HG03064 (cell line): ENCODE data around the gene IL7R.
"Not testable (repeated sequence)": the region's sequence is repeated elsewhere in the genome, so short reads cannot be mapped to it uniquely, and the experiment has no call there.

Source experiments
- ATAC-seq: cut with Tn5 transposase; IDR thresholded peaks from one replicate; pipeline ENCODE4 v1.9.1; 2021; ENCODE audit warnings: low read depth; ENCODE audit not compliant: unreplicated experiment

The IL7R gene

DNA sequence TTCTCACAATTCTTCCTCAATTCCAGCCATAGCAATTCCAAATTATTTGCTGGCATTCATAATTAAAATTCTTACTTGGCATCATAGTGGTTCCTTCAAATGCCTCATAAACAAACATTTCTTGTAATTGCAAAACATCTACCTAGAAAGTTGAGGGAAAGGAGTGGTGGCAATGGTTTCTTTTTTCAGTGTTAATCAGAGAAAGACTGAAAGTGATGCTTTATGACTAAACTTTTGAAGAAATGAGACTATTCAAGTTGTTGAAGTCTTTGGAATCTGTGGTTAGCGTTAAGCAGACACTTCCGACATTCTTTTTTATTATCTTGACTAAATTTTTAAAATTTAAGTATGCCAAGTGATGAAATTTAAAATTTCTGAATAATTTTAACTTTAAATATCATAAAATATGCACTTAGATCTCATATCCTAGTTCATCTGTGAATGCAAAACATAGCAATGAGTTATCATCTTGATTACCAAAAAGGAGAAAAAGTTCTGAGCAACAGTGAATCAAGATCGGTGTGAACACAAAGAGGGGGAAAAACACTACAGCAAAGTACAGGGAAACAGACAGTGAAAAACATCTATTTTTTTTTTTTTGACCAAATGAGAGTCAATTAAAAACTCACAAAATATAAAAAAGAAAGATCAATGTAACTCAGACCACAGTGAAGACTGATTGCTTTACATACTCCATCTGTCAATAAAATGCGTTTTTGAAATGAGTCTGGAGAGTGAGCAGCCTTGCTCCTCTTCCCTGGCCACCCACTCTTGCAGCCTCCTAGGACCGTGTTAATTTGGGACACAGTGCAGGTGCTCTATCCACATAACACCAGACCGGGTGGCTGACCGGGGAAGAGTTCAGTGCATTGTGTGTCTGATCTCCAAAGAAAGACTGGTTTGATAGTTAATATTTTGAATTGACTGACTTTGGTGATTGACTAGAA, 20.6 kb upstream of the IL7R start:
- ATAC-seq = no peak

DNA sequence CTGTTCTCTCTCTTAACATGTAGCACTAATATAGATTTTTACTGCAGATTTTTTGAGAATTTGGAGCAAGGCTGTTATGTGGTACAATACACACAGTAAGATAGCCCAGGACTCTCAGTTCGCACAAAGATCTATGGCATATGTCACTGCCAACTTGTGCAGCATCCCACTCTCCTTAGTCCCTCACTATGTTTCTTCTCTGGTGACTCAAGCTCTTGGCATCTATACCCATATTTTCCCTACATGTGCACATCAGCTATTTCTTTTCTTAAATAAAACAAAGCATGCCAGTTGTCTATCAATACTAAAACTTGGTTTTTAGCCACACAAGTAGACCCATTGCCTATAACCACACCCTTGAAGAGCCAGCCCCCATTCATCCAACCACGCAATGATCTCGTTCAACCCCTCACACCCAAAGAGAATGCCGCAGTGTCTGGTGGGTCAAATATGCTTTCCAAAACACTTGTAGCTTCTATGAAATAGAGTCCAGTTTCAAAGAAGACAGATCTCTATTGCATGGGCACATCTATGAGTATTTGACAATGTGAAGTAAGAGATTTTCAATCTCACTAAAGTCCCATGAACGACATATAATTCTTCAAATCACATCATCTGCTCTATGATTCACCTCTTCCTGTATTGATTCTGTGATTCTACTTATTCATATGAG, 18.2 kb upstream of the IL7R start:
- ATAC-seq = no peak

- ATAC-seq = no peak
Measured at GRCh38 chr5:35842856-35843255, 13.8 kb upstream of the IL7R start.

GRCh38 chr5:35845508-35845907, 11.2 kb upstream of the IL7R start:
- ATAC-seq = not testable (repeated sequence)

- ATAC-seq = no peak
Measured at GRCh38 chr5:35847491-35847890, 9.2 kb upstream of the IL7R start.

- ATAC-seq = no peak
Measured at GRCh38 chr5:35847961-35848360, 8.7 kb upstream of the IL7R start.

GRCh38 chr5:35849860-35850259, 6.8 kb upstream of the IL7R start:
- ATAC-seq = no peak

GRCh38 chr5:35850967-35851680, 5.6 kb upstream of the IL7R start:
- no peak for ATAC-seq

GRCh38 chr5:35852084-35852734, 4.5 kb upstream of the IL7R start:
- no peak for ATAC-seq

- ATAC-seq = no peak
Measured at GRCh38 chr5:35852773-35853172, 3.9 kb upstream of the IL7R start.

GRCh38 chr5:35853631-35854030, 3.1 kb upstream of the IL7R start:
- ATAC-seq = no peak

DNA sequence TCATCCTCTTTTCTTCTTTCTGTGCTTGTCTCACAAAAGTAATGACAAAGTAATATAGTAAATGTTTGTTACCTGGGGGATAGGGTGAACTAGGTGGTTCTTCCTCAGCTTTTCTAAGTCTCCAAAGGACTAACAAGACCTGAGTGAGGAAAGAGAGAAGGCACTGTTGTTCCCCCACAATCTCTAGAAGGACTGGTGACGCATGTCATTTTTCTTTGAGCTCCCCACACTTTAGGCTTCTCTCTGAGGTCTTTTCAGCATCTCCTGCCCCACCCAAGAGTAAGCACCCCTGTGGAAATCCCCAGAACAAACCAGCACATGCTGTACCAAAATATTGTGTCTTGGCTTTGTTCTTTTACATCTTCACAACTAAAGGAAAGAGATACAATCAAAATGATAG, 2.4 kb upstream of the IL7R start:
- no peak for ATAC-seq

- no peak for ATAC-seq
Measured at GRCh38 chr5:35855187-35855586, 1.5 kb upstream of the IL7R start.

DNA sequence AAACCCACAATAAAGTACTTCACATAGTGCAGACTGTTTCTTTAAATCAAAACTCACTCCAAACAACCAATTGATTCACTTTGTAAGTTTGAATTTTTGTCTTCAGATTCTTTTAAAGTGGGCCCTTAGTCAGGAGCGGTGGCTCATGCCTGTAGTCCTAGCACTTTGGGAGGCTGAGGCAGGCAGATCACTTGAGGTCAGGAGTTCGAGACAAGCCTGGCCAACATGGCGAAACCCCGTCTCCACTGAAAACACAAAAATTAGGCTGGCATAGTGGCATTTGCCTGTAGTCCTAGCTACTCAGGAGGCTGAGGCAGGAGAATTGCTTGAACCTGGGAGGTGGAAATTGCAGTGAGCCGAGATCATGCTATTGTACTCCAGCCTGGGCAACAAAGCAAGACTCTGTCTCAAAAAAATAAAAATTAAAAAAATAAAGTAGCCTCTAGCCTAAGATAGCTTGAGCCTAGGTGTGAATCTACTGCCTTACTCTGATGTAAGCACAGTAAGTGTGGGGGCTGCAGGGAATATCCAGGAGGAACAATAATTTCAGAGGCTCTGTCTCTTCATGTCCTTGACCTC, 416 bp upstream of the IL7R start:
- ATAC-seq = not testable (repeated sequence)

GRCh38 chr5:35857606-35858205, 1.0 kb downstream of the IL7R start:
- ATAC-seq = no peak

GRCh38 chr5:35859101-35859661, 2.5 kb downstream of the IL7R start:
- ATAC-seq = no peak

DNA sequence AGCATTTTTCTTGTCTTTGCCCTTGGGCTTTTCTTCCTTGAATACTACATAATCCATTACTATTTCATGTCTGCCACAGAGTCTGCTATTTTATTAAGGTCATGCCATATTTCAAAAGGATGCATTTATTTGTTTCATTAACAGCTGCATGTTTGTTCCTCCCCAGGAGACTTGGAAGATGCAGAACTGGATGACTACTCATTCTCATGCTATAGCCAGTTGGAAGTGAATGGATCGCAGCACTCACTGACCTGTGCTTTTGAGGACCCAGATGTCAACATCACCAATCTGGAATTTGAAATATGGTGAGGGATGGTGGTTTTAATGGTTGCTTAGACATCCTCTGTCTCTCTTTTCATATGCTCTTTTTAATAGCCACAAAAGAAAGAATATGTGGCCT, 4.0 kb downstream of the IL7R start:
- ATAC-seq = no peak

GRCh38 chr5:35861718-35862117, 5.0 kb downstream of the IL7R start:
- ATAC-seq = no peak

GRCh38 chr5:35862126-35862525, 5.4 kb downstream of the IL7R start:
- ATAC-seq = no peak

- no peak for ATAC-seq
Measured at GRCh38 chr5:35863159-35863558, 6.5 kb downstream of the IL7R start.
